Omental fat pad (tissue), 4 donors: ENCODE measurements around the gene LPP. TPM values are rescaled to one million over a fixed set of nuclear protein-coding genes. Genes with fewer than 3 reads are reported as not detected.

ENCODE experiments used
- ATAC-seq: fragments of 150-250 bp; one replicate; pipeline ENCODE4 v1.9.1; 2016; ENCODE audit warnings: mild to moderate bottlenecking, moderate library complexity; ENCODE audit not compliant: low FRiP score
- DNase-seq: peaks from one replicate; pipeline ENCODE4 v3.0.0-alpha.2; 2019; ENCODE audit warnings: low spot score
- CTCF ChIP-seq, 3 donors: fragments of 450-650 bp; IDR thresholded peaks; one replicate each; pipeline ENCODE4 v1.5.1; 2016 to 2017; ENCODE audit warnings: antibody characterized with exemption in 3 of 3, mild to moderate bottlenecking in 3 of 3, moderate library complexity in 2 of 3
- total RNA-seq, 4 donors: library from RNA; depleted of rRNA; stranded (reverse); fragments of >200 nt; gene quantifications; one replicate each; pipeline ENCODE4 v1.1.0, GENCODE V29; 2016

LPP gene
- total RNA-seq, 4 donors from 2014 or later: 113 to 302 (median 126) TPM

- no peak for TF ChIP-seq CTCF (IDR thresholded peaks at IDR 0.05)
- ATAC-seq (no peak), DNase-seq (no peak)
These were observed 114.4 kb downstream of the LPP start for GRCh38 chr3:188268336-188268735.

GRCh38 chr3:188269040-188269439 is 115.1 kb downstream of the LPP start:
- ATAC-seq: no peak
- no peak for TF ChIP-seq CTCF (IDR thresholded peaks at IDR 0.05)
- DNase-seq: no peak

GRCh38 chr3:188270423-188270972 is 116.5 kb downstream of the LPP start:
- DNase-seq: no peak
- ATAC-seq: peak; percentile 68
- TF ChIP-seq CTCF (IDR thresholded peaks at IDR 0.05): no peak

GRCh38 chr3:188271226-188271914 is 117.4 kb downstream of the LPP start:
- ATAC-seq (no peak), DNase-seq (no peak)
- no peak for TF ChIP-seq CTCF (IDR thresholded peaks at IDR 0.05)

- ATAC-seq: peak; percentile 31
- TF ChIP-seq CTCF (IDR thresholded peaks at IDR 0.05): no peak
- no peak for DNase-seq
These were observed 118.8 kb downstream of the LPP start for GRCh38 chr3:188272481-188273372.

- no peak for DNase-seq
- no peak for ATAC-seq
- TF ChIP-seq CTCF (IDR thresholded peaks at IDR 0.05): no peak
These were observed 120.4 kb downstream of the LPP start for GRCh38 chr3:188274249-188274915.
